Nephron (organoid): Measurements from ENCODE around the gene IQCE.

ENCODE experiments used
- H3K27ac Mint-ChIP-seq, 3 experiments: 2 replicates each; pipeline ENCODE4 v1.8.0; 2020; ENCODE audit warnings: mixed read lengths in 3 of 3, mild to moderate bottlenecking in 2 of 3, moderate library complexity in 1 of 3
- H3K27me3 Mint-ChIP-seq: 2 replicates; pipeline ENCODE4 v1.8.0; 2021; ENCODE audit warnings: low read depth, mild to moderate bottlenecking, moderate library complexity, mixed read lengths
- H3K36me3 Mint-ChIP-seq: 2 replicates; pipeline ENCODE4 v1.8.0; 2020; ENCODE audit warnings: low read depth, mixed read lengths
- H3K4me1 Mint-ChIP-seq: 2 replicates; pipeline ENCODE4 v1.8.0; 2020; ENCODE audit warnings: mixed read lengths
- H3K4me3 Mint-ChIP-seq, 3 experiments: 2 replicates each; pipeline ENCODE4 v1.8.0; 2020; ENCODE audit warnings: mild to moderate bottlenecking in 3 of 3, mixed read lengths in 3 of 3, moderate library complexity in 2 of 3
- H3K9me3 Mint-ChIP-seq: 2 replicates; pipeline ENCODE4 v1.8.0; 2020; ENCODE audit warnings: mixed read lengths
- CTCF ChIP-seq, 3 experiments: fragments of 200-600 bp; sonication (generic); IDR thresholded peaks; one replicate each; pipeline ENCODE4 v1.5.0; 2021; ENCODE audit warnings: antibody characterized with exemption in 3 of 3; ENCODE audit not compliant: unreplicated experiment in 3 of 3

Gene IQCE

GRCh38 chr7:2644220-2644561 lies 85.4 kb downstream of the IQCE start:
- Mint-ChIP-seq H3K27ac (peak overlapping the region in 1 of 3 experiments; percentile 28), H3K4me3 (no peak overlapping the region)
- no peak for TF ChIP-seq CTCF (IDR thresholded peaks at IDR 0.05; ENCODE audit: unreplicated experiment in 3 of 3)

GRCh38 chr7:2644562-2645273 lies 85.9 kb downstream of the IQCE start:
- no peak for TF ChIP-seq CTCF (IDR thresholded peaks at IDR 0.05; ENCODE audit: unreplicated experiment in 3 of 3)
- no peaks in the 10 kb centered on the region for H3K27me3 Mint-ChIP-seq
- H3K4me3 Mint-ChIP-seq: peak overlapping the region in 1 of 3 experiments; percentile 52
- no peaks in the 10 kb centered on the region for H3K36me3 Mint-ChIP-seq
- peak overlapping the region; percentile 55 to 81 (median 74) for H3K27ac Mint-ChIP-seq
- peaks cover 19% of the 10 kb centered on the region for H3K4me1 Mint-ChIP-seq
- H3K9me3 Mint-ChIP-seq: no peaks in the 10 kb centered on the region

More at GRCh38 chr7:2644220-2644561, 85.4 kb downstream of the IQCE start:
- no peaks in the 10 kb centered on the region for H3K27me3 Mint-ChIP-seq
- H3K9me3 Mint-ChIP-seq: no peaks in the 10 kb centered on the region
- H3K36me3 Mint-ChIP-seq: no peaks in the 10 kb centered on the region
- peaks cover 22% of the 10 kb centered on the region for H3K4me1 Mint-ChIP-seq

GRCh38 chr7:2645274-2645868 lies 86.6 kb downstream of the IQCE start:
- H3K4me3 Mint-ChIP-seq: peak overlapping the region in 1 of 3 experiments; percentile 38
- peaks cover 19% of the 10 kb centered on the region for H3K4me1 Mint-ChIP-seq
- peak overlapping the region; percentile 55 to 81 (median 74) for H3K27ac Mint-ChIP-seq
- no peaks in the 10 kb centered on the region for H3K9me3 Mint-ChIP-seq
- no peak for TF ChIP-seq CTCF (IDR thresholded peaks at IDR 0.05; ENCODE audit: unreplicated experiment in 3 of 3)
- H3K36me3 Mint-ChIP-seq: peaks cover 2% of the 10 kb centered on the region
- H3K27me3 Mint-ChIP-seq: no peaks in the 10 kb centered on the region

DNA sequence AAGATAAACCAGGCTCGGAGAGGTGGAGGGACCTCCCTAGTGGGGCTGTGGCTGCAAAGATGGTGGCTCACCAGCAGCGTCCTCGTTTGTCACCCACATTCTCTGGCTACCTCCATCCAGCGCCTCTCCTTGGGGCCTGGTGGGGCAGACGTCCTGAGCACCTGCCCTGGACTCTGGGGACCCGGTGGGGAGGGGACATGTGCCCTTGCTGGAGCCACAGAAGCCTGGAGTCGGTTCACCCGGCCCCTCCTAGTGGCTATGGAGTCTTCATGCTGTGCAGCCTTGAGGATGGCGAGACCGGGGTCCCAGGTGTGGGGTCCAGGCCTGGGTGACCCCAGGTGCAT lies 87.5 kb downstream of the IQCE start:
- no peak for TF ChIP-seq CTCF (IDR thresholded peaks at IDR 0.05; ENCODE audit: unreplicated experiment in 3 of 3)
- Mint-ChIP-seq H3K4me3 (no peak overlapping the region), H3K27ac (no peak overlapping the region), H3K4me1 (peaks cover 16% of the 10 kb centered on the region), H3K36me3 (peaks cover 7% of the 10 kb centered on the region), H3K9me3 (no peaks in the 10 kb centered on the region), H3K27me3 (no peaks in the 10 kb centered on the region)

DNA sequence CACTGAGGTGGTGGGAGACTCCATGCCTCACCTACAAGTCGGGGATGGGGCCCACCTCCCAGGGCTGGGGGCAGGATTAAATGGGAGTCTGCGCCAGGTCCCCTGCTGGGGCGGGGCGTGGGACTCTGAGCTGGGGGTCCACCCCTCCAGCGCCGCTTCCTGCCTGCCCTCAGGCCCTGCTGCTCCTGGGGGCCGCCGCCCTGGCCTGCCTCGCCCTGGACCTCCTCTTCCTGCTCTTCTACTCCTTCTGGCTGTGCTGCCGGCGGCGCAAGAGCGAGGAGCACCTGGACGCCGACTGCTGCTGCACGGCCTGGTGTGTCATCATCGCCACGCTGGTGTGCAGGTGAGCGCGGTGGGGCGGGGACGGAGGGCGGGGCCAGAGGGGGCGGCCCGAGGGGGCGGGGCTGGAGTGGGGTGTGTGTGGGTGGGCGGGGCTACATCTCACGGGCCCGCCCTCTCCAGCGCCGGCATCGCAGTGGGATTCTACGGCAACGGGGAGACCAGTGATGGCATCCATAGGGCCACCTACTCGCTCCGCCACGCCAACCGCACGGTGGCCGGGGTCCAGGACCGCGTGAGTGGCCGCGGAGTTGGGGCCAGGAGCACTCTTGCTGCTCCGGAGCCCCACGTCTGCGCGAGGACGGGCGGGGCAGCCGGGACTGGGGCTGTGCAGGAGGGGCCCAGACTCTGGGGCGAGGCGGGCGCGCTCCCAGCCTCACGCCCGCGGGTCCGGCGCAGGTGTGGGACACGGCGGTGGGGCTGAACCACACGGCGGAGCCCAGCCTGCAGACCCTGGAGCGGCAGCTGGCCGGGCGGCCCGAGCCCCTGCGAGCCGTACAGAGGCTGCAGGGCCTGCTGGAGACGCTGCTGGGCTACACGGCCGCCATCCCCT lies 88.1 kb downstream of the IQCE start:
- H3K27me3 Mint-ChIP-seq: no peaks in the 10 kb centered on the region
- no peak for TF ChIP-seq CTCF (IDR thresholded peaks at IDR 0.05; ENCODE audit: unreplicated experiment in 3 of 3)

More for the DNA sequence above, 88.1 kb downstream of the IQCE start:
- H3K4me1 Mint-ChIP-seq: peaks cover 13% of the 10 kb centered on the region
- H3K27ac Mint-ChIP-seq: no peak overlapping the region
- H3K4me3 Mint-ChIP-seq: no peak overlapping the region
- no peaks in the 10 kb centered on the region for H3K9me3 Mint-ChIP-seq
- H3K36me3 Mint-ChIP-seq: peaks cover 7% of the 10 kb centered on the region
